Pancreas (tissue), 10 donors: ENCODE measurements around the gene GON4L. TPM values are rescaled to one million over a fixed set of nuclear protein-coding genes. Genes with fewer than 3 reads are reported as not detected.
"Not testable (repeated sequence)": the region's sequence is repeated elsewhere in the genome, so short reads cannot be mapped to it uniquely, and the experiment has no call there.

Source experiments
- ATAC-seq, 4 donors: fragments of 200-7000 bp; cut with Tn5 transposase; one replicate each; pipeline versions ENCODE4 v1.8.0 to v1.9.1; 2020; ENCODE audit warnings: mild to moderate bottlenecking in 4 of 4, moderate library complexity in 4 of 4
- DNase-seq, 6 donors: peaks; one replicate each; pipeline ENCODE4 v3.0.0-alpha.2; 2020
- FAIRE-seq: peaks from 2 replicates; lab custom pipeline; 2012; peaks lifted over from hg19 to GRCh38; lab: Jason Lieb, UNC
- H3K27ac ChIP-seq, 4 donors: fragments of 200-600 bp; sonication (generic); 1 replicate in 3 of 4; 2 replicates in 1 of 4; pipeline versions ENCODE4 v1.5.0 to v1.8.0; 2020
- H3K27me3 ChIP-seq, 4 donors: fragments of 200-600 bp; one replicate each; pipeline ENCODE4 v1.8.0; 2021
- H3K36me3 ChIP-seq, 3 donors: fragments of 200-600 bp; sonication (generic) in 1 of 3; one replicate each; pipeline versions ENCODE4 v1.5.0 to v1.8.0; 2020 to 2021
- H3K4me1 ChIP-seq, 3 donors: fragments of 200-600 bp; one replicate each; pipeline ENCODE4 v1.8.0; 2021
- H3K4me3 ChIP-seq, 4 donors: fragments of 200-600 bp; sonication (generic) in 2 of 4; one replicate each; pipeline versions ENCODE4 v1.5.0 to v1.8.0; 2020 to 2021
- H3K9me3 ChIP-seq, 4 donors: fragments of 200-600 bp; one replicate each; pipeline ENCODE4 v1.8.0; 2021
- CTCF ChIP-seq, 4 donors: fragments of 200-600 bp; sonication (generic) in 3 of 4; IDR thresholded peaks; one replicate each; pipeline versions ENCODE4 v1.5.0 to v1.8.0; 2021; ENCODE audit warnings: antibody characterized with exemption in 4 of 4
- WGBS, 2 donors: extraction: QIAGEN DNeasy Blood & Tissue Kit; methylation state at CpG; one replicate each; pipeline ENCODE4 v1.1.7; 2013; 5-methylcytosine and 5-hydroxymethylcytosine counted together
- intact Hi-C, 3 donors: fragments of 100-400 bp; cut with DNase I; formaldehyde crosslinking; loops; one replicate each; pipeline versions ENCODE4 v1.11.1 to v1.14.2; 2022
- polyA plus RNA-seq, 2 donors: library from polyadenylated mRNA; stranded (reverse); fragments of 200-250 nt; gene quantifications; one replicate each; pipeline ENCODE4 v1.2.3, GENCODE V29; 2013
- total RNA-seq, 6 donors: library from RNA; stranded (reverse); fragmentation: NEBNext Ultra II Directional in 4 of 6; extraction: Animal tissue kit (Norgen Biotek cat#: 25700) in 4 of 6; gene quantifications; one replicate each; pipeline versions ENCODE4 v1.2.1 to v1.2.4, GENCODE V29; 2021 to 2023
- donor health status: healthy with polysubstance abuse.
- donor health status: DM: no; HTN: no; CAD: no; lungs with moderate emphysema.
- donor health status: DM: no; HTN: no; CAD: no.
- donor health status: control.
- donor health status: control.
- donor health status: Bipolar disorder and iron deficiency.
- donor health status: DM: yes; HTN: yes; CAD: no.
- donor health status: DM: no; HTN: no; CAD: no.
- donor health status: DM: no; HTN: no; CAD: no.
- donor health status: DM: yes; HTN: yes; CAD: no.

The GON4L gene
- total and polyA plus RNA-seq, 8 donors: 18.5 to 32.3 (median 24.8) TPM

- H3K36me3 ChIP-seq: peaks cover 4 to 62% (median 13%) of the 10 kb centered on the region in 3 donors
- FAIRE-seq, H3K9me3 ChIP-seq, H3K27ac ChIP-seq, intact Hi-C loops, H3K4me1 ChIP-seq, DNase-seq, H3K27me3 ChIP-seq, H3K4me3 ChIP-seq: not testable (repeated sequence)
- ATAC-seq: peak in 3 of 4 donors; percentile 56 to 80 (median 68)
- 88 to 93% methylated on average over 6 of the region's 6 CpGs for WGBS, 2 donors
Measured at GRCh38 chr1:155763090-155763815, 93.8 kb downstream of the GON4L start.

- TF ChIP-seq CTCF (IDR thresholded peaks at IDR 0.05): no peak
- Histone ChIP-seq H3K4me1 (no peaks in the 10 kb centered on the region), H3K4me3 (no peak overlapping the region), H3K36me3 (peaks cover 4 to 64% (median 17%) of the 10 kb centered on the region in 3 donors), H3K27me3 (no peaks in the 10 kb centered on the region), H3K27ac (no peak overlapping the region), H3K9me3 (no peaks in the 10 kb centered on the region)
- DNase-seq (no peak), FAIRE-seq (no peak), ATAC-seq (no peak)
- intact Hi-C loops: no loop called here
- WGBS, 2 donors: 94 to 97% methylated on average over 11 of the region's 11 CpGs
Measured at GRCh38 chr1:155761736-155762405, 95.1 kb downstream of the GON4L start.

GRCh38 chr1:155760751-155761475, 96.1 kb downstream of the GON4L start:
- no peaks in the 10 kb centered on the region for H3K4me1 ChIP-seq
- FAIRE-seq (no peak), DNase-seq (no peak), ATAC-seq (no peak)
- no peak for TF ChIP-seq CTCF (IDR thresholded peaks at IDR 0.05)
- no peaks in the 10 kb centered on the region for H3K9me3 ChIP-seq
- no peak overlapping the region for H3K4me3 ChIP-seq
- H3K27me3 ChIP-seq: no peaks in the 10 kb centered on the region
- intact Hi-C loops: no loop called here
- H3K36me3 ChIP-seq: peaks cover 9 to 65% (median 15%) of the 10 kb centered on the region in 3 donors
- 93 to 94% methylated on average over 2 of the region's 2 CpGs for WGBS, 2 donors
- H3K27ac ChIP-seq: no peak overlapping the region

GRCh38 chr1:155759966-155760630, 96.9 kb downstream of the GON4L start:
- FAIRE-seq: no peak
- no peak for TF ChIP-seq CTCF (IDR thresholded peaks at IDR 0.05)
- 95 to 98% methylated on average over 4 of the region's 4 CpGs for WGBS, 2 donors
- no peak for ATAC-seq
- Histone ChIP-seq H3K9me3 (no peaks in the 10 kb centered on the region), H3K27ac (no peak overlapping the region), H3K4me3 (no peak overlapping the region), H3K27me3 (no peaks in the 10 kb centered on the region), H3K36me3 (peaks cover 9 to 58% (median 9%) of the 10 kb centered on the region in 3 donors), H3K4me1 (no peaks in the 10 kb centered on the region)
- no peak for DNase-seq
- intact Hi-C loops: no loop called here

- H3K9me3 ChIP-seq, FAIRE-seq, H3K27me3 ChIP-seq, DNase-seq, H3K4me1 ChIP-seq, ATAC-seq, intact Hi-C loops, H3K27ac ChIP-seq, H3K4me3 ChIP-seq: not testable (repeated sequence)
- peaks cover 9 to 54% (median 9%) of the 10 kb centered on the region in 3 donors for H3K36me3 ChIP-seq
- WGBS, 2 donors: 98 to 100% methylated on average over 3 of the region's 3 CpGs
Measured at GRCh38 chr1:155759017-155759416, 98.0 kb downstream of the GON4L start.

GRCh38 chr1:155748141-155748540, 108.9 kb downstream of the GON4L start:
- H3K27ac ChIP-seq, H3K27me3 ChIP-seq, H3K36me3 ChIP-seq, FAIRE-seq, intact Hi-C loops, H3K9me3 ChIP-seq, H3K4me1 ChIP-seq, H3K4me3 ChIP-seq, ATAC-seq: not testable (repeated sequence)
- 50 to 65% methylated on average over 4 to 5 of the region's 5 CpGs for WGBS, 2 donors
- DNase-seq: peak in 1 of 6 donors; percentile 11

GRCh38 chr1:155747586-155747985, 109.4 kb downstream of the GON4L start:
- H3K36me3 ChIP-seq, H3K27ac ChIP-seq, FAIRE-seq, H3K27me3 ChIP-seq, DNase-seq, ATAC-seq, H3K4me1 ChIP-seq, intact Hi-C loops, H3K9me3 ChIP-seq, H3K4me3 ChIP-seq: not testable (repeated sequence)
- WGBS, 2 donors: 80 to 84% methylated on average over 11 of the region's 12 CpGs
